Activated naive CD4-positive, alpha-beta T cell treated with anti-CD3 and anti-CD28 coated beads, Interleukin-2, amount 50 U/mL, for 72 hours (primary cell): Measurements from ENCODE around the gene TRIP13. TPM values are rescaled to one million over a fixed set of nuclear protein-coding genes. Genes with fewer than 3 reads are reported as not detected.
"Not testable (repeated sequence)": the region's sequence is repeated elsewhere in the genome, so short reads cannot be mapped to it uniquely, and the experiment has no call there.

ENCODE experiments used
- ATAC-seq, 2 donors: fragments of 150-1000 bp; cut with Tn5 transposase; 2 replicates each; pipeline ENCODE4 v1.10.0; 2021; ENCODE audit warnings: mild to moderate bottlenecking in 2 of 2, moderate library complexity in 2 of 2
- DNase-seq, 2 donors: peaks; one replicate each; pipeline ENCODE4 v3.0.0; 2021 to 2022; ENCODE audit warnings: low spot score in 2 of 2
- H3K27ac Mint-ChIP-seq, 2 donors: one replicate each; pipeline ENCODE4 v1.8.0; 2022; ENCODE audit warnings: mild to moderate bottlenecking in 2 of 2, mixed read lengths in 2 of 2
- H3K36me3 Mint-ChIP-seq, 2 donors: one replicate each; pipeline ENCODE4 v1.8.0; 2022; ENCODE audit warnings: mixed read lengths in 2 of 2
- H3K9me3 Mint-ChIP-seq, 2 donors: one replicate each; pipeline ENCODE4 v1.8.0; 2022; ENCODE audit warnings: mixed read lengths in 2 of 2
- total RNA-seq, 2 donors: library from RNA; stranded (reverse); gene quantifications; one replicate each; pipeline ENCODE4 v1.2.3, GENCODE V29; 2022

Gene TRIP13
- total RNA-seq, 2 donors from 2014 or later: 20.1 to 25.5 TPM

DNA sequence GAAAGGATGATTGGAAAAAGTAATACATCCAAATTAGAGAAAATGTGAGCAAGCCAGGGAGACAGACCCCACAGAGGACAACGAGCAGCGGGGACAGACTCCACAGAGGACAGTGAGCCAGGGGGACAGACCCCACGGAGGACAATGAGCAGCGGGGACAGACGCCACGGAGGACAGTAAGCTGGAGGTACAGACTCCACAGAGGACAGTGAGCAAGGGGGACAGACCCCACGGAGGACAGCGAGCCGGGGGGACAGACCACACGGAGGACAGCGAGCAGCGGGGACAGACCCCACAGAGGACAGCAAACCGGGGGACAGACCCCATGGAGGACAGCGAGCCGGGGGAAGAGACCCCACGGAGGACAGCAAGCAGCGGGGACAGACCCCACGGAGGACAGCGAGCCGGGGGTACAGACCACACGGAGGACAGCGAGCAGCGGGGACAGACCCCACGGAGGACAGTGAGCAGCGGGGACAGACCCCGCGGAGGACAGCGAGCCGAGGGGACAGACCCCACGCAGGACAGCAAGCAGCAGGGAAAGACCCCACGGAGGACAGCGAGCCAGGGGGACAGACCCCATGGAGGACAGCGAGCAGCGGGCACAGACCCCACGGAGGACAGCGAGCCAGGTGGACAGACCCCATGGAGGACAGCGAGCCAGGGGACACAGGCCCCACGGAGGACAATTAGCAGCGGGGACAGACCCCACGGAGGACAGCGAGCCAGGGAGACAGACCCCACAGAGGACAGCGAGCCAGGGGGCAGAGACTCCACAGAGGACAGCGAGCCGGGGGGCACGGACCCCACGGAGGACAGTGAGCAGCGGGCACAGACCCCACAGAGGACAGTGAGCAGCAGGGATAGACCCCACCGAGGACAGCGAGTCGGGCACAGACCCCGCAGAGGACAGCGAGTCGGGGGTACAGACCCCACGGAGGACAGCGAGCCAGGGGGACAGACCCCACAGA is 40.0 kb upstream of the TRIP13 start:
- H3K9me3 Mint-ChIP-seq: no peaks in the 10 kb centered on the region
- H3K36me3 Mint-ChIP-seq: no peaks in the 10 kb centered on the region
- H3K27ac Mint-ChIP-seq: no peak overlapping the region
- DNase-seq (no peak), ATAC-seq (no peak)

DNA sequence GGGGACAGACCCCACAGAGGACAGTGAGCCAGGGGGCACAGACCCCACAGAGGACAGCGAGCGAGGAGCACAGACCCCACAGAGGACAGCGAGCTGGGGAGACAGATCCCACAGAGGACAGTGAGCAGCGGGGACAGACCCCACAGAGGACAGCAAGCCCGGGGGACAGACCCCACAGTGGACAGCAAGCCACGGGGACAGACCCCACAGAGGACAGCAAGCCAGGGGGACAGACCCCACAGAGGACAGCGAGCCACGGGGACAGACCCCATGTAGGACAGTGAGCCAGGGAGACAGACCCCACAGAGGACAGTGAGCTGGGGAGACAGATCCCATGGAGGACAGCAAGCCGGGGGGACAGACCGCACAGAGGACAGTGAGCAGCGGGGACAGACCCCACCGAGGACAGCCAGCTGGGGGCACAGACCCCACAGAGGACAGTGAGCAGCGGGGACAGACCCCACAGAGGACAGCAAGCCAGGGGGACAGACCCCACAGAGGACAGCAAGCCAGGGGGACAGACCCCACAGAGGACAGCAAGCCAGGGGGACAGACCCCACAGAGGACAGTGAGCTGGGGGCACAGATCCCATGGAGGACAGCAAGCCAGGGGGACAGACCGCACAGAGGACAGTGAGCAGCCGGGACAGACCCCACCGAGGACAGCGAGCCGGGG is 39.1 kb upstream of the TRIP13 start:
- not testable (repeated sequence) for H3K27ac Mint-ChIP-seq, DNase-seq, H3K36me3 Mint-ChIP-seq, ATAC-seq, H3K9me3 Mint-ChIP-seq

DNA sequence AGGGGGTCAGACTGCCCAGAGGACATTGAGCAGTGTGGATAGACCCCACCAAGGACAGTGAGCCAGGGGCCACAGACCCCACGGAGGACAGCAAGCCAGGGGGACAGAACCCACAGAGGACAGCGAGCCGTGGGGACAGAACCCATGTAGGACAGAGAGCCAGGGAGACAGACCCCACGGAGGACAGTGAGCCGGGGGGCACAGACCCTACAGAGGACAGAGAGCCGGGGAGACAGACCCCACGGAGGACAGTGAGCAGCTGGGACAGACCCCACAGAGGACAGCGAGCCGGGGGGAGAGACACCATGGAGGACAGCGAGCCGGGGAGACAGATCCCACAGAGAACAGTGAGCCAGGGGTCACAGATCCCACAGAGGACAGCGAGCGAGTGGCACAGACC is 38.5 kb upstream of the TRIP13 start:
- DNase-seq (no peak), ATAC-seq (no peak)
- H3K9me3 Mint-ChIP-seq: no peaks in the 10 kb centered on the region
- no peak overlapping the region for H3K27ac Mint-ChIP-seq
- no peaks in the 10 kb centered on the region for H3K36me3 Mint-ChIP-seq

DNA sequence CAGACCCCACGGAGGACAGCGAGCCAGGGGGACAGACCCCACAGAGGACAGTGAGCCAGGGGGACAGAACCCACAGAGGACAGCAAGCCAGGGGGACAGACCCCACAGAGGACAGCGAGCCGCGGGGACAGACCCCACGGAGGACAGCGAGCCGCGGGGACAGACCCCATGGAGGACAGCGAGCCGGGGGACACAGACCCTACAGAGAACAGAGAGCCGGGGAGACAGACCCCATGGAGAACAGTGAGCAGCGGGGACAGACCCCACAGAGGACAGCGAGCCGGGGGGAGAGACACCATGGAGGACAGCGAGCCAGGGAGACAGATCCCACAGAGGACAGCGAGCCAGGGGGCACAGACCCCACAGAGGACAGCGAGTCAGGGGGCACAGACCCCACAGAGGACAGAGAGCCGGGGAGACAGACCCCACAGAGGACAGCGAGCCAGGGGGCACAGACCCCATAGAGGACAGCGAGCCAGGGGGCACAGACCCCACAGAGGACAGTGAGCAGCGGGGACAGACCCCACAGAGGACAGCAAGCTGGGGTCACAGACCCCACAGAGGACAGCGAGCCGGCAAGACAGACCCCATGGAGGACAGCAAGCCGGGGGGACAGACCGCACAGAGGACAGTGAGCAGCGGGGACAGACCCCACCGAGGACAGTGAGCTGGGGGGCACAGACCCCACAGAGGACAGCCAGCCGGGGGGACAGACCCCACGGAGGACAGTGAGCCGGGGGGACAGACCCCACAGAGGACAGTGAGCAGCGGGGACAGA is 37.5 kb upstream of the TRIP13 start:
- Mint-ChIP-seq H3K36me3 (no peaks in the 10 kb centered on the region), H3K9me3 (no peaks in the 10 kb centered on the region), H3K27ac (peak overlapping the region in 1 of 2 donors; percentile 22)
- no peak for DNase-seq
- ATAC-seq: no peak

DNA sequence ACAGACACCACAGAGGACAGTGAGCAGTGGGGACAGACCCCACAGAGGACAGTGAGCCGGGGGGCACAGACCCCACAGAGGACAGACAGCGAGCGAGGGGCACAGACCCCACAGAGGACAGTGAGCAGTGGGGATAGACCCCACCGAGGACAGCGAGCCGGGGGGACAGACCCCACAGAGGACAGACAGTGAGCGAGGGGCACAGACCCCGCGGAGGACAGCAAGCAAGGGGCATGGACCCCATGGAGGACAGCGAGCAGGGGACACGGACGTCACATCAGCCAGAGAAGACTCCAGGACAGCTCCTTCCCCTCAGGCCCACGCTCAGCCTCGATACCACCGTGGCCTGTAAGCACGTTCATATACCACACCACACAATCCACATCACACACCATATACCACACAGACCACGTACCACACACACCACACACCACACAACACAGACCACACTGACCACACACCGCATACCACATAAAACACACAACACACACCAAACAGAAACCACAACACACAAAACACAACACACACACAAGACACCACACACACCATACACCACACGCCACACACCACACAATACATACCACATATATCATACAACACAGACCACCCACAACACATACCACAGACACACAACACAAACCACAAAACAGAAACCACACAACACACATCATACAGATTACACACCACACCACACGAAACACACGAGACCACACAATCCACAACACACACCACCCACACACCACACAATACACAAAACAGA is 36.7 kb upstream of the TRIP13 start:
- H3K27ac Mint-ChIP-seq: no peak overlapping the region
- peak; percentile 53 to 54 for ATAC-seq
- no peaks in the 10 kb centered on the region for H3K36me3 Mint-ChIP-seq
- H3K9me3 Mint-ChIP-seq: no peaks in the 10 kb centered on the region
- DNase-seq: no peak

DNA sequence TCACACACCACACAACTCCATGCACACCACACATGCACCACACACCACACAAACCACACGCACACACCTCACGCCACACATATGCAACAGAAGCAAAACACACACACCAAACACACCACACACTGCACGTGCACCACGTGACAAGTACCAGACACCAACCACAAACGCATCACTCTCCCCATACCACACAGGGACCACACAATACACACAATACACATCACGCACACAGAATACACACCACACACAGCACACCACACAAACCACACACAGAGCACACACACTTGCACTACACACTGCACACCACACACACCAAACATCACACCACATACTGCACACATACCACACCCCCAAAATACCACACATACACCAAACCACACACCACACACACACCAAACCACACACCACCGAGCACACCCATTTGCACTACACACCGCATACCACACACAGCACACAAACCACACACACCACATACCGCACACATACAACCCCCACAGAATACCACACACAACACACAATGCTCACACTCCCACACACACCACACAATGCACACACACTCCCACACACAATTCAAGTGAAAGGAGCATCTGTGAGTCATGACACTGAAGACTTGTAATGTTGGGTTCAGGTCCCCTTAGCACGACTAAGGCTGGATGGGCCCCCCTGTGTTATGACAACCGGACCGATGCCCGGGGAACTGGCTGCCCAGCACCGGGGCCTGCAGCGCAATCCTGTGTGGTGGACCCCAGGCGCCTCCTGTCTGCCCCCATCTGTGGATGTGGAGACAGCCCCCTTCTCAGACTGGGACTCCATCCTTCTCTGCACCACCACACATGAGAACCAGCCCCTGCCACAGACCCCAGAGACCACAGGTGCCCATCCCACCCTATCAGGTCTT is 35.9 kb upstream of the TRIP13 start:
- Mint-ChIP-seq H3K9me3 (no peaks in the 10 kb centered on the region), H3K27ac (no peak overlapping the region), H3K36me3 (no peaks in the 10 kb centered on the region)
- ATAC-seq: peak; percentile 16 to 67
- no peak for DNase-seq

DNA sequence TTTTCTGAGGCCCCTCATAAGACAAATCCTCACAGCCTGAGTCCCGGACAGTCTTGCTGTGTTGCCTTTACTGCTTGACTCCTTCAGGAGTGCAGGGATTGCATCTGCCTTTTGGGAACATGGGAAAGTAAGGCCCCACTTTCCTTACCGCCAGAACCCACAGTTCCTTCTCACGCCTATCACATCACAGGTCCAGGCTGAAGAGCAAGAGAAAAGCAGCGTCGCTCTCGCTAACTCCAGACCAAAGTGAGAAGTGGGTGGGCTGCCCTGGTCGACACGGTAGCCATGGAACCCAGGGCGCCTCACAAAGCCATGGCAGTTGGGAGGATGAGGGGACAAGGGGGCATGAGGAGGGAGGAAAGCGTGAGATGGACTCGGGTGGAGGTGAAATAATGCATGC is 34.0 kb upstream of the TRIP13 start:
- DNase-seq: no peak

DNA sequence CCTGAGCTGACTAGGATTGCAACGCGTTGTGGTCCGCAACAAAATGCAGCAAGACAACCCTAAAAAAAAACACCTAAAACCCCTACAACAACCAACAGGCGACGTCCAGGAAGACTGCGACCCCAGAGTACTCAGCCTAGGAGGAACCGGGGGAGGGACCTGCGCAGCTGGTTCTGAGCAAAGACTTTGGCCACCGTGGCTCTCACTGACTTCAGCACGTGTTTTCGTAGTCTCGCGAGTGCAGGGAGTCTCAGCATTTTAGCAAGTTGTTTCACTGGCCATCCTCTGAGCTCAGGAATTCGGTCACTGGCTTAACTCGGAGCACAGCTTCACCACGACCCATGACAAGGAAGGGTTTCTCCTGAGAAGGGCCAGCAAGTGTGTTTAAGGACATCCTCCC is 33.3 kb upstream of the TRIP13 start:
- Mint-ChIP-seq H3K27ac (peak overlapping the region in 1 of 2 donors; percentile 36), H3K36me3 (no peaks in the 10 kb centered on the region), H3K9me3 (no peaks in the 10 kb centered on the region)
- no peak for DNase-seq
- ATAC-seq: no peak

More for the DNA sequence above, 34.0 kb upstream of the TRIP13 start:
- Mint-ChIP-seq H3K36me3 (no peaks in the 10 kb centered on the region), H3K9me3 (no peaks in the 10 kb centered on the region), H3K27ac (peak overlapping the region in 1 of 2 donors; percentile 69)
- no peak for ATAC-seq

DNA sequence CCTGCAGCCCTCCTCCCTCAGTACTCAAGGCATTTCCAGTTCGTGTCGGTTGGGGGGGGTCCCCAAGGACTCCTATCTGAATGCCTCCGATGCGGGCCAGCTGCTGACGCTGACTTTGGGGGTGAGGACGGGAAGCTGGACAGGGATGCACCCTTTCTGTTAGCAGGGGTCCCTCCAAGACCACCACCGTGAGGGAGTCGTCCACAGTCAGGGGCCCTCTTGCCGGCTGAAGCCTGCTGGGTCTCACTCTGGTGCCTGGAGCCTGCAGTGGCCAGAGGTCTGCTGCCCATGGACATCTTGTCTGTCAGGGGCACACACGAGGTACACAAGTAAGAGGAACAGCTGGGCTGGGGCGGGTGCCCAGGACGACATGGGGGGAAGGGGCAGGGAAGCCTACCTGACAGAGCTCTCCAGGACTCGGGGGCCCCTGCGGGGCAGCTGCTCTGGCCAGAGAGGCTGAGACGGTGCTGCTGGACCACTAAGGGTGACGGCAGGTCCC is 32.8 kb upstream of the TRIP13 start:
- ATAC-seq (no peak), DNase-seq (no peak)
- H3K9me3 Mint-ChIP-seq: no peaks in the 10 kb centered on the region
- H3K27ac Mint-ChIP-seq: no peak overlapping the region
- H3K36me3 Mint-ChIP-seq: no peaks in the 10 kb centered on the region

DNA sequence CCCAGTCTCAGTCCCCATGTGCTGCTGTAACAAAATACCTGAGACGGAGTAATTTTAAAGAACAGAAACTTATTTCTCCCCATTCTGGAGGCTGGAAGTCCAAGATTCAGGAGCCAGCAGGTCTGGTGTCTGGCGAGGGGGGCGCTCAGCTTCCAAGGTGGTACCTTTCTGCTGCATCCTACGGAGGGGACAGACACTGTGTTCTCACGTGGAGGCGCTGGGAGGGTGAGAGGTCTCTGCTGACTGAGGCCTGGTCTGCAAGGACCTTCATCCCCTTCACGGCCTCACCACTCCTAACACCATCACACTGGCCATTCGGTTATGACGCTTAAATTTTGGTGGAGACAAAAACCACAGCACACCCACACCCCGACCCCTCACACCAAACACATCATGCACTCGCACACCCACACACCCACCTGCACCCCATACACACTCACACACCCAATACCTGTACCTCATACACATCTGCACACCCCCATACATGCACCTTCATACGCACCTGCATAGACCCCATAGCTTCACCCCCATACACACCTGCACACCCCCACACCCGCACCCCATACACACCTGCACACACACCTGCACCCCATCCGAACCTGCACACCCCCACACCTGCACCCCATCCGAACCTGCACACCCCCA is 32.1 kb upstream of the TRIP13 start:
- DNase-seq: no peak
- Mint-ChIP-seq H3K36me3 (no peaks in the 10 kb centered on the region), H3K27ac (no peak overlapping the region), H3K9me3 (no peaks in the 10 kb centered on the region)
- ATAC-seq: no peak

DNA sequence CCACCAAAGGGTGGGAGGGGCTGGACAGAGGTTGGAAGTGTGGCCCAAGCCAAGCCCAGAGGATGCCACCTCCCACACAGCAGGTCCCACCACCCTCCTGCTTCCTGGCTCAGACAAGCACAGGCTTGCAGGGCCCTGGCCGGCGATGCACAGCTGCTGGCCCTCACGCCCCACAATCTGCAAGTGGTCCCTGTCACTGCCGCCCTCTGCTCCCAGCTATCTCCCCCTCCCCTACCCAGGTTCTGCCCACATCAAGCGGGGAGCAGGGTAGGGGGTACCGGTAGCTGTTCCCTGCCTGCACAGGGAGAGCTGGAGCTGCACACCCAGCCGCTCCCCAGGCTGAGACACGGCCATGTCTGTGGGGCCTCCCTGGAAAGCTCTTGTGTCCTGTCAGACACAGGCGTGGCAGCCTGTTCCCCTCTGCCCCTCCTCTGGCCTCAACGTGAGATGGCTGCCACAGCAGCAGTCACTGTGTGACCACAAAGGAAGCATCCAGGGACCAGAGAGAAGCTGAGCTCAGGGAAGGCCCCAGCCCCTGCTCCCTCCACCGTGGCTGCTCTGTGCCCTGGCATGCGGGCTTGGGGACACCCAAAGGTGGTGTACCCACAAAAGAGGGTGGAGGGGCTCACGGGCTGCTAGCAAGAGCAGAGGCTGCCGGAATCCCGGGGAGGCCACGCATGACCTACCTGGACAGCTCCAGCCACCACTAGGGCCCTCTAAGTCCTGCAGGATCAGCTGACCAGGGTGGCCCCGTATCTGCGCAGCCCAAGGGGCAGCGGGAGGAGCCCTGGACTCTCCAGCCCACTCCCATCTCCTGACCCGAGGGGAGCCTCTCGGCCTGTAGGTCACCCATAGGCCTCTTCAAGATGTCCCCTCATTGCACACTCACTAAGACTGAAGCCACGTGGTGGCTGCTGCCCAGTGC is 31.0 kb upstream of the TRIP13 start:
- Mint-ChIP-seq H3K9me3 (no peaks in the 10 kb centered on the region), H3K36me3 (no peaks in the 10 kb centered on the region), H3K27ac (no peak overlapping the region)
- DNase-seq (no peak), ATAC-seq (peak in 1 of 2 donors; percentile 16)

DNA sequence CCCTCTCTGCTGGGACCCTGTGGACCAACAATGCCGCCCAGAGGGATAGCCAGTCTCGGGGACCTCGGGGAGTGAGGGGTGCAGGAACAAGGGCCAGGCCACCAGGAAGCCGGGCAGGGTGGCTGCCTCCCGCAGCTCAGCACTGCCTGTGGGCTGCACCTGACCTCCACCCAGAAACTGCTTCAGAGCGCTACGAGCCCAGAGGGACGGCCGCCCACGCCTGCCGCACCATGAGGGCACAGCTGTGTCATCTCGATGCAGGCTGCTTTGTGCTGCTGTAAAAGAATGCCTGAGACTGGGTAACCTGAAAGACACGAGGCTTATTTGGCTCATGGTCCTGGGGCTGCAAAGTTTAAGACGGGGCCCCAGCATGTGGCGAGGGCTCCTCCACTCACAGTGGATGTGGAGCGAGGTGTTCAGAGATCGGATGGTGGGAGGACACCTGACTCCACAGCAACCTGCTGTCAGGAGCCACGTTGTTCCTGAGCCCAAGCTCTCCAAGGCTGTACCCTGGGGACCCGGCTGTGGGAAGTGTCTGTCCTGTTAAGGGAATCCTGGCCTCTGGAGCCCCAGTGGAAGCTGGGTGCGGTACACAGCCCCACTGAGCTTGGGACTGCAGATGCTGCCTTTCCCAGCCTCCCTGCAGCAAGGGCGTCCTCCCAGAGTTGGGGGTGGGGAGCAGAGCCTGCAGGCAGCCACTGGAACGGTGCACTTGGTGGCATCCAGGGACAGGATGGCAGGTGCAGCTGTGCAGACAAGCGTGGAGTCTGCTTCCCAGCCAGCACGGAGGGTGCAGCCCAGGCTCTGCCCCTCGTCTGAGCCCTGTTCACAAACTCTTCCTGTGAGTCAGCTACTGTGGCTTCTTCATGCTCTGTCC is 30.1 kb upstream of the TRIP13 start:
- no peak for DNase-seq
- no peaks in the 10 kb centered on the region for H3K36me3 Mint-ChIP-seq
- H3K9me3 Mint-ChIP-seq: no peaks in the 10 kb centered on the region
- no peak for ATAC-seq
- no peak overlapping the region for H3K27ac Mint-ChIP-seq

DNA sequence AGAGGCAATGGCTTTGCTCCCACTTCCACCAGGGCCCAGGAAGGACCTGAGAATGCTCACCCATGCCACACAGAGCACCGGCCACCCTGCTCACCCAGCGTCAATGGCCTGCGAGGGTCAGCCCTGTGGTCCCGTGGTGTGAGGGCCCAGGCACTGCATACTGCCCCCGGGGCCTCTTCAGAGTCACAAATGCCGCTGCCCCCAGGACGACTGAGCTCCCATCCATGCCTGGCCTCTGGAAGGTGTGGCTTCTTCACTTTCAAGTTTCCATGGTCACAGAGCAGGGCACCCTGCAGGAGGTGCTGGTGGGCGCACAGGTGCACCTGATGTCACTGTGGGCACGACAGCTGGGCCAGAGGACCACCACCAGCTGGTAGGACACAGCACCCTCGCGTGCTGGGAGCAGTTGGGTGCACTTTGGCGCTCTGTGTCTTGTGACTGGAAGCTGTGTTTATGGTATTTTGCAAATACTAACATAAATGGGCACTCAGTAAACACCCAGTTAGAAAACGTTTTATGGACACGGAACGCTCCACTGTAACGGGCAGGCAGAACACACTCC is 29.4 kb upstream of the TRIP13 start:
- no peak for ATAC-seq
- no peak for DNase-seq
- H3K36me3 Mint-ChIP-seq: no peaks in the 10 kb centered on the region
- no peak overlapping the region for H3K27ac Mint-ChIP-seq
- no peaks in the 10 kb centered on the region for H3K9me3 Mint-ChIP-seq
